ENCODE data around the gene DUOXA1.

Gene DUOXA1

DNA sequence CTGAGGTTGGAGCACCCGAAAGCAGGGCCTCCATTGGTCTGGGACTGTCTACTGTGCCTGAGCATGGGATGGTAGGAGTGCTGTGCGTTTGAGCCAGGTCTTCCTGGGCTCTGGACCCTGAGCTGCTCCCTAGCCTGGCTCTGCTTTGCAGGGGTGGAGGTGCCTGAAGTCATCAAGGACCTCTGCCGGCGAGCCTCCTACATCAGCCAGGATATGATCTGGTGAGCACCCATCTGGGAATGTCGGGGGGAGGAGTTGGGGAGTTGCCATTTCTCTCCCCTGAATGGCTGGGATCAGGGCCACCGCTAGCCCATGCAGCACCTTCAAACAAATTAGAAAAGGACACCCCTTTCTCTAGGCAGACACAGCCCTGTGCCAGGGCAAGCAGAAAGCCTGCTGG, 20.8 kb upstream of the DUOXA1 start:
- Histone ChIP-seq H3K36me3 (ENCODE audit: insufficient read depth, insufficient read length, low read length) (no peaks in the 10 kb centered on the region), H3K4me1 (ENCODE audit: insufficient read depth, insufficient read length) (no peaks in the 10 kb centered on the region), H3K4me3 (ENCODE audit: insufficient read length, low read depth) (no peak overlapping the region), H3K9me3 (ENCODE audit: insufficient read depth, low read length) (no peaks in the 10 kb centered on the region), H3K9ac (ENCODE audit: insufficient read length, low read depth) (no peak overlapping the region), H3K27me3 (ENCODE audit: insufficient read depth, insufficient read length) (no peaks in the 10 kb centered on the region)
- TF ChIP-seq SUZ12 (IDR thresholded peaks at IDR 0.05; ENCODE audit: extremely low read depth, insufficient read depth, insufficient read length) (no peak), ZNF274 (IDR thresholded peaks at IDR 0.05; ENCODE audit: low read depth, low read length) (no peak), YY1 (IDR thresholded peaks at IDR 0.05; ENCODE audit: insufficient read depth, insufficient read length) (no peak)
- no peak for DNase-seq (ENCODE audit: low read depth, low spot score)

DNA sequence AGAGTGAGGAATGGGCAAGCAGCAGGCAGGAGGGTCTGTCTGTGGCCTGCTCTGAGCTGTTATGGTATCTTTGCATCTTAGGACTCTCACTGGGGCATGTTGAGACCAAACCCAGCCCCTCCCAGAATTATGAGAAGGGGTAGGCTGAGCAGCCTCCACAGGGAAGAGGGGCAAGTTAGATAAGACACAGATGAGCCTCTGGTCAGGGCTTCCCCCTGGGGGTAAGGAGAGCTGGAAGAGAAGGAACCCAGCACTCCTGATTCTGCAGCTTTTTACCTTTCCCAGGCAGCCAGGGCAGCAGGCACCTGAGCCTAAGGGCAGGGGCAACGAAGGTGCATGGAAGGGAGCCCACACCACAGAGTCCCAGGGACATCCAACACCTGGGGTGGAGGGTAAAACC, 19.4 kb upstream of the DUOXA1 start:
- Histone ChIP-seq H3K4me1 (ENCODE audit: insufficient read depth, insufficient read length) (no peaks in the 10 kb centered on the region), H3K36me3 (ENCODE audit: insufficient read depth, insufficient read length, low read length) (peaks cover 5% of the 10 kb centered on the region), H3K9me3 (ENCODE audit: insufficient read depth, low read length) (no peaks in the 10 kb centered on the region), H3K9ac (ENCODE audit: insufficient read length, low read depth) (no peak overlapping the region), H3K4me3 (ENCODE audit: insufficient read length, low read depth) (no peak overlapping the region), H3K27me3 (ENCODE audit: insufficient read depth, insufficient read length) (no peaks in the 10 kb centered on the region)
- DNase-seq (ENCODE audit: low read depth, low spot score): no peak
- no peak for TF ChIP-seq YY1 (IDR thresholded peaks at IDR 0.05; ENCODE audit: insufficient read depth, insufficient read length)

DNA sequence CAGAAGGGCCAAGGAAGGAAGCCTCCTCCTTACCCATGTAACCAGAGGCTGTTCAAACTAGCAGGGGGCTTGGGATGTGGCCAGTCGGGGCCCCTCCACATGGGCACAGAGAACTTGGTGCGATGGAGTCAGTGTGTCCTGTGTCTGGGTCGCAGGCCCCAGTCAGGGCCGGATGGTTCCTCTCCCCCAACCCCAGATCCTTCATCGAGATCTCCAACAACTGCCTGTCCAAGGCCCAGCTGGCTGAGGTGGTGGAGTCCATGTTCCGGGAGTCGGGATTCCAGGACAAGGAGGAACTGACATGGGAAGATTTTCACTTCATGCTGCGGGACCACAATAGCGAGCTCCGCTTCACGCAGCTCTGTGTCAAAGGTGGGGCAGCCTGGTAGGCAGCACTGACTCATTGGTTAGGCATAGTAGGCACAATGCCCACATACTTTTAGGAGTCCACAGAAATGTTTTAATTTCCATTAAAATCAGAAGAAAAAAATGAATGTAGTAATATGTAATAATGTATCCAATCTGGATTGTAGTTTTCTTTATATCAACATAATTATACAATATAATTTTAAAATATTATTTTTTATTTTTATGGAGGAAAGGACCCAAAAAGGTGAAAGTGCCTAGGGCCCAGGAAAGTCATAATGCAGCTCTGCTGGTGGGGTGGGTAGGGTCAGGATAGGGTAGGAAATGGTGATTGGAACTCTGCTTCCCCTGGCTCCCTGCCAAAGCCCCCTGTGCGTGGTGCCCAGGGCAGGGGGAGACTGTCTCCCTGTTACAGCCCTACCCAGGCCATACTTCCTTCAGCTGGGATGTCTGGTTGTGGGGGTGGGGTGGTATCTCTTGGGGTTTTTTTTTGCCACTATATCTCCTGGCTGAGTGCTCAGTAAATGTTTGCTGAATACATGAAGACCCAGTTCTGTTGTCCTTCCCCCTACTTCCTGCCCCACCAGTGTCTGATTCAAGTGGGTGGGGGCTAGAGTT, 18.7 kb upstream of the DUOXA1 start:
- no peak for DNase-seq (ENCODE audit: low read depth, low spot score)
- H3K4me3 ChIP-seq (ENCODE audit: insufficient read length, low read depth): no peak overlapping the region
- no peaks in the 10 kb centered on the region for H3K27me3 ChIP-seq (ENCODE audit: insufficient read depth, insufficient read length)
- no peaks in the 10 kb centered on the region for H3K9me3 ChIP-seq (ENCODE audit: insufficient read depth, low read length)
- no peak for TF ChIP-seq YY1 (IDR thresholded peaks at IDR 0.05; ENCODE audit: insufficient read depth, insufficient read length)
- no peak for TF ChIP-seq ZNF274 (IDR thresholded peaks at IDR 0.05; ENCODE audit: low read depth, low read length)
- no peak for TF ChIP-seq SUZ12 (IDR thresholded peaks at IDR 0.05; ENCODE audit: extremely low read depth, insufficient read depth, insufficient read length)
- no peak overlapping the region for H3K9ac ChIP-seq (ENCODE audit: insufficient read length, low read depth)
- no peaks in the 10 kb centered on the region for H3K4me1 ChIP-seq (ENCODE audit: insufficient read depth, insufficient read length)
- H3K36me3 ChIP-seq (ENCODE audit: insufficient read depth, insufficient read length, low read length): peaks cover 7% of the 10 kb centered on the region

DNA sequence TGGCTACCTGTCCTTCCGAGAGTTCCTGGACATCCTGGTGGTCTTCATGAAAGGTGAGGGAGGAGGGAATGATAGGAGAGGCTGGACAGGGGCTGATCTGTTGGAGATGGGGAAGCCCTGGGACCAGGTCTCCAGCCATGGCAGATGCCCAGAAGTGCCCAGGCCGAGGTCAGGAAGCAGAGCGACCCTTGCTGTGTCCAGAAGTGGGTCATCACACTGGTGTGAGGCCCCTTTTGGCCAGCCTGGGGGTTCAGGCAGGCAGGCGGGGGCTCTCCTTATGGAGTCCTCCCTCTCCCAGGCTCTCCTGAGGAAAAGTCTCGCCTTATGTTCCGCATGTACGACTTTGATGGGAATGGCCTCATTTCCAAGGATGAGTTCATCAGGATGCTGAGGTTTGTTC, 17.9 kb upstream of the DUOXA1 start:
- TF ChIP-seq ZNF274 (IDR thresholded peaks at IDR 0.05; ENCODE audit: low read depth, low read length) (no peak), YY1 (IDR thresholded peaks at IDR 0.05; ENCODE audit: insufficient read depth, insufficient read length) (no peak), SUZ12 (IDR thresholded peaks at IDR 0.05; ENCODE audit: extremely low read depth, insufficient read depth, insufficient read length) (no peak)
- H3K4me1 ChIP-seq (ENCODE audit: insufficient read depth, insufficient read length): no peaks in the 10 kb centered on the region

DNA sequence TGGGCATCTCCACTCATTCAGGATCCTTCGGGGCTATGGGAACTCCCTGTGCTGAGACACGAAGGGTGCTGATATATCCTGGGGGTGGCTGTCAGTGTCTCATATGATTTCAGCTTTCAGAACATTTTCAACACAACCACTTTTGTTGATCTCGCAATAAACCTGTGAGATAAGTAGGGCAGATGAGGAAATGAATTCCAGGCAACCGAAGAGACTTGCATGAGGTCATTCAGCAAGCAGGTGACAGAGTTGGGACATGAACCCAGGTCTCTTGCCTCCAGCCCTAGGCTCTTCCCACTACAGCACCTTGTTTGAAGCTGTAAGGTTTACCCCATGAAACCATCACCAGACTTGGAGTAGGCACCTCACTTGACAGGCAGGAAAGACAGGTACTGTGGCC, 16.7 kb upstream of the DUOXA1 start:
- DNase-seq (ENCODE audit: low read depth, low spot score): no peak
- H3K4me3 ChIP-seq (ENCODE audit: insufficient read length, low read depth): no peak overlapping the region
- no peak overlapping the region for H3K9ac ChIP-seq (ENCODE audit: insufficient read length, low read depth)
- no peaks in the 10 kb centered on the region for H3K9me3 ChIP-seq (ENCODE audit: insufficient read depth, low read length)
- H3K36me3 ChIP-seq (ENCODE audit: insufficient read depth, insufficient read length, low read length): peaks cover 9% of the 10 kb centered on the region
- H3K27me3 ChIP-seq (ENCODE audit: insufficient read depth, insufficient read length): no peaks in the 10 kb centered on the region
- H3K4me1 ChIP-seq (ENCODE audit: insufficient read depth, insufficient read length): no peaks in the 10 kb centered on the region
- TF ChIP-seq ZNF274 (IDR thresholded peaks at IDR 0.05; ENCODE audit: low read depth, low read length) (no peak), SUZ12 (IDR thresholded peaks at IDR 0.05; ENCODE audit: extremely low read depth, insufficient read depth, insufficient read length) (no peak), YY1 (IDR thresholded peaks at IDR 0.05; ENCODE audit: insufficient read depth, insufficient read length) (no peak)

More for the DNA sequence above, 17.9 kb upstream of the DUOXA1 start:
- Histone ChIP-seq H3K36me3 (ENCODE audit: insufficient read depth, insufficient read length, low read length) (peaks cover 7% of the 10 kb centered on the region), H3K9ac (ENCODE audit: insufficient read length, low read depth) (no peak overlapping the region), H3K27me3 (ENCODE audit: insufficient read depth, insufficient read length) (no peaks in the 10 kb centered on the region), H3K9me3 (ENCODE audit: insufficient read depth, low read length) (no peaks in the 10 kb centered on the region), H3K4me3 (ENCODE audit: insufficient read length, low read depth) (no peak overlapping the region)
- no peak for DNase-seq (ENCODE audit: low read depth, low spot score)

DNA sequence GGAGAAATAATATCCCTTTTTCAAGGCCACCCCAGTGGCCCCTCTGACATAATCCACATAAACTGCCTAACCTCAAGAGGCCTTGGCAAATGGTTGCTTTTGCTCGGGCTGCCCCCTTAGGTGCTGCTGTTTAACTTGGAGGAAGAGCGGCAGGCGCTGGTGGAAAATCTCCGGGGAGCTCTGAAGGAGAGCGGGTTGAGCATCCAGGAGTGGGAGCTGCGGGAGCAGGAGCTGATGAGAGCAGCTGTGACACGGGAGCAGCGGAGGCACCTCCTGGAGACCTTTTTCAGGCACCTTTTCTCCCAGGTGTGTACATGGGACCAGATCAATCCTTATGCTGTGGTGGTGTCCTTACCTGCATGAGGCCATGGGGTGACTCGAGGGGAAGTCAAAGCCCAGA, 15.1 kb upstream of the DUOXA1 start:
- Histone ChIP-seq H3K27me3 (ENCODE audit: insufficient read depth, insufficient read length) (no peaks in the 10 kb centered on the region), H3K36me3 (ENCODE audit: insufficient read depth, insufficient read length, low read length) (peaks cover 11% of the 10 kb centered on the region), H3K9ac (ENCODE audit: insufficient read length, low read depth) (no peak overlapping the region), H3K4me3 (ENCODE audit: insufficient read length, low read depth) (no peak overlapping the region), H3K9me3 (ENCODE audit: insufficient read depth, low read length) (no peaks in the 10 kb centered on the region), H3K4me1 (ENCODE audit: insufficient read depth, insufficient read length) (no peaks in the 10 kb centered on the region)
- DNase-seq (ENCODE audit: low read depth, low spot score): no peak
- TF ChIP-seq ZNF274 (IDR thresholded peaks at IDR 0.05; ENCODE audit: low read depth, low read length): no peak
- TF ChIP-seq SUZ12 (IDR thresholded peaks at IDR 0.05; ENCODE audit: extremely low read depth, insufficient read depth, insufficient read length): no peak
- TF ChIP-seq YY1 (IDR thresholded peaks at IDR 0.05; ENCODE audit: insufficient read depth, insufficient read length): no peak

DNA sequence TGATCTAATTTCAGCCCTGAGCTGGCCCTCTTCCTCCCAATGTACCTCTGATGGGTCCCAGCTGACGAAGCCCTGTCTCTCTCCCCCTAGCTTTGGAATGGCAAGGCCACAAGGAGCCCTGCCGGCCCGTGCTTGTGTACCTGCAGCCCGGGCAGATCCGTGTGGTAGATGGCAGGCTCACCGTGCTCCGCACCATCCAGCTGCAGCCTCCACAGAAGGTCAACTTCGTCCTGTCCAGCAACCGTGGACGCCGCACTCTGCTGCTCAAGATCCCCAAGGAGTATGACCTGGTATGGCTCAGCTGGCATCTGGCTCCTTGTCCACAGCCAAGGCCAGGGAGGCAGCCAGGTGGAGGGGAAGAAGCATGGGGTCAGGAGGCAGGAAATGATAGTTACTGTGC, 14.3 kb upstream of the DUOXA1 start:
- no peaks in the 10 kb centered on the region for H3K27me3 ChIP-seq (ENCODE audit: insufficient read depth, insufficient read length)
- H3K4me3 ChIP-seq (ENCODE audit: insufficient read length, low read depth): no peak overlapping the region
- peaks cover 11% of the 10 kb centered on the region for H3K36me3 ChIP-seq (ENCODE audit: insufficient read depth, insufficient read length, low read length)
- TF ChIP-seq ZNF274 (IDR thresholded peaks at IDR 0.05; ENCODE audit: low read depth, low read length): no peak
- TF ChIP-seq YY1 (IDR thresholded peaks at IDR 0.05; ENCODE audit: insufficient read depth, insufficient read length): no peak
- TF ChIP-seq SUZ12 (IDR thresholded peaks at IDR 0.05; ENCODE audit: extremely low read depth, insufficient read depth, insufficient read length): no peak
- H3K9ac ChIP-seq (ENCODE audit: insufficient read length, low read depth): no peak overlapping the region
- DNase-seq (ENCODE audit: low read depth, low spot score): no peak
- no peaks in the 10 kb centered on the region for H3K4me1 ChIP-seq (ENCODE audit: insufficient read depth, insufficient read length)
- no peaks in the 10 kb centered on the region for H3K9me3 ChIP-seq (ENCODE audit: insufficient read depth, low read length)
